ENCODE results near the gene CSK.

Gene CSK

GRCh38 chr15:74817370-74817737, 35.5 kb downstream of the CSK start:
- TF ChIP-seq CTCF (conservative IDR thresholded peaks at IDR 0.05), result peak; percentile 80
- H3K27ac ChIP-seq, result peak overlapping the region; percentile 98

- no peak for TF ChIP-seq CTCF (conservative IDR thresholded peaks at IDR 0.05)
- no peak overlapping the region; the same call in 1 of the 2 replicates for H3K27ac ChIP-seq
These were observed 38.2 kb downstream of the CSK start for GRCh38 chr15:74820056-74820455.

GRCh38 chr15:74821091-74821789, 39.4 kb downstream of the CSK start:
- H3K27ac ChIP-seq, result no peak overlapping the region
- no peak for TF ChIP-seq CTCF (conservative IDR thresholded peaks at IDR 0.05)

GRCh38 chr15:74821790-74822158, 39.9 kb downstream of the CSK start:
- no peak for TF ChIP-seq CTCF (conservative IDR thresholded peaks at IDR 0.05)
- no peak overlapping the region for H3K27ac ChIP-seq

- TF ChIP-seq CTCF (conservative IDR thresholded peaks at IDR 0.05), result no peak
- H3K27ac ChIP-seq, result no peak overlapping the region
These were observed 40.4 kb downstream of the CSK start for GRCh38 chr15:74822233-74822632.

GRCh38 chr15:74823324-74823723, 41.4 kb downstream of the CSK start:
- H3K27ac ChIP-seq, result no peak overlapping the region
- TF ChIP-seq CTCF (conservative IDR thresholded peaks at IDR 0.05), result no peak

- no peak overlapping the region for H3K27ac ChIP-seq
- no peak for TF ChIP-seq CTCF (conservative IDR thresholded peaks at IDR 0.05)
These were observed 43.1 kb downstream of the CSK start for GRCh38 chr15:74824976-74825375.

Data from VCaP (cell line).